Esophagus squamous epithelium (tissue), 4 donors: ENCODE results near the gene TM9SF3.

Experiments used
- POLR2A ChIP-seq, 4 donors: fragments of 450-650 bp; IDR thresholded peaks; one replicate each; pipeline ENCODE4 v1.6.1; 2017; ENCODE audit warnings: antibody characterized with exemption in 4 of 4, mild to moderate bottlenecking in 4 of 4, moderate library complexity in 3 of 4
- TF ChIP-seq, protein P1 (sequence below), 6 experiments: fragments of 450-650 bp in 4 of 6; fragments of 200-600 bp in 2 of 6; sonication (generic) in 2 of 6; IDR thresholded peaks; one replicate each; pipeline ENCODE4 v1.5.1; 2016 to 2019; ENCODE audit warnings: antibody characterized with exemption in 6 of 6, mild to moderate bottlenecking in 4 of 6, moderate library complexity in 4 of 6

DNA sequence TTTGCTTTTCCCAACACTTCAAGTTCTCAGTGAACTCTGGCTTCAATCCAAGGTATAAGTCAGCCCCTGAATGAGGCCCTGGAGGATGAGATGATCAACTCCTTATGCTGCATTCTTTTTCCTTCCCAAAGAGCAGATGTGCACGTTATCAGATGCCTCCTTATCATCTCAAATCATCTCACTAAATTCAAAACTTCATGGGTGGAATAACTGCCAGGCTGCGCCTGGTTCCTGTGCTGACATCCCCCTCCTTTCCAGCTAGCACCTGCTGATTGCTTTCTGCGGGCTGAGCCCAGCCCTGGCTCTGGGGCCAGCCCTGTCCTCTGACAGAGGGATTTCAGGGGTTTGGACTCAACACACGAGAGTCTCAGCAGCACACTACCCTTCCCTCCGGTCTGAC, 118.0 kb downstream of the TM9SF3 start:
- TF ChIP-seq POLR2A (IDR thresholded peaks at IDR 0.05) = no peak
- TF ChIP-seq, protein P1, sequence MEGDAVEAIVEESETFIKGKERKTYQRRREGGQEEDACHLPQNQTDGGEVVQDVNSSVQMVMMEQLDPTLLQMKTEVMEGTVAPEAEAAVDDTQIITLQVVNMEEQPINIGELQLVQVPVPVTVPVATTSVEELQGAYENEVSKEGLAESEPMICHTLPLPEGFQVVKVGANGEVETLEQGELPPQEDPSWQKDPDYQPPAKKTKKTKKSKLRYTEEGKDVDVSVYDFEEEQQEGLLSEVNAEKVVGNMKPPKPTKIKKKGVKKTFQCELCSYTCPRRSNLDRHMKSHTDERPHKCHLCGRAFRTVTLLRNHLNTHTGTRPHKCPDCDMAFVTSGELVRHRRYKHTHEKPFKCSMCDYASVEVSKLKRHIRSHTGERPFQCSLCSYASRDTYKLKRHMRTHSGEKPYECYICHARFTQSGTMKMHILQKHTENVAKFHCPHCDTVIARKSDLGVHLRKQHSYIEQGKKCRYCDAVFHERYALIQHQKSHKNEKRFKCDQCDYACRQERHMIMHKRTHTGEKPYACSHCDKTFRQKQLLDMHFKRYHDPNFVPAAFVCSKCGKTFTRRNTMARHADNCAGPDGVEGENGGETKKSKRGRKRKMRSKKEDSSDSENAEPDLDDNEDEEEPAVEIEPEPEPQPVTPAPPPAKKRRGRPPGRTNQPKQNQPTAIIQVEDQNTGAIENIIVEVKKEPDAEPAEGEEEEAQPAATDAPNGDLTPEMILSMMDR (IDR thresholded peaks at IDR 0.05) = no peak
